ENCODE measurements around the gene PRX.

GRCh38 chr19:40398417-40399131 is 14.6 kb downstream of the PRX start:
- TF ChIP-seq, protein P1, sequence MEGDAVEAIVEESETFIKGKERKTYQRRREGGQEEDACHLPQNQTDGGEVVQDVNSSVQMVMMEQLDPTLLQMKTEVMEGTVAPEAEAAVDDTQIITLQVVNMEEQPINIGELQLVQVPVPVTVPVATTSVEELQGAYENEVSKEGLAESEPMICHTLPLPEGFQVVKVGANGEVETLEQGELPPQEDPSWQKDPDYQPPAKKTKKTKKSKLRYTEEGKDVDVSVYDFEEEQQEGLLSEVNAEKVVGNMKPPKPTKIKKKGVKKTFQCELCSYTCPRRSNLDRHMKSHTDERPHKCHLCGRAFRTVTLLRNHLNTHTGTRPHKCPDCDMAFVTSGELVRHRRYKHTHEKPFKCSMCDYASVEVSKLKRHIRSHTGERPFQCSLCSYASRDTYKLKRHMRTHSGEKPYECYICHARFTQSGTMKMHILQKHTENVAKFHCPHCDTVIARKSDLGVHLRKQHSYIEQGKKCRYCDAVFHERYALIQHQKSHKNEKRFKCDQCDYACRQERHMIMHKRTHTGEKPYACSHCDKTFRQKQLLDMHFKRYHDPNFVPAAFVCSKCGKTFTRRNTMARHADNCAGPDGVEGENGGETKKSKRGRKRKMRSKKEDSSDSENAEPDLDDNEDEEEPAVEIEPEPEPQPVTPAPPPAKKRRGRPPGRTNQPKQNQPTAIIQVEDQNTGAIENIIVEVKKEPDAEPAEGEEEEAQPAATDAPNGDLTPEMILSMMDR (IDR thresholded peaks at IDR 0.05): no peak
- TF ChIP-seq POLR2A (IDR thresholded peaks at IDR 0.05): no peak
